Thoracic aorta (tissue), 2 donors: ENCODE measurements around the gene ARHGEF28. TPM values are rescaled to one million over a fixed set of nuclear protein-coding genes. Genes with fewer than 3 reads are reported as not detected.

Experiments used
- ATAC-seq: fragments of 150-250 bp; one replicate; pipeline ENCODE4 v1.8.0; 2017; ENCODE audit warnings: low read depth; ENCODE audit not compliant: insufficient number of reproducible peaks, low FRiP score
- DNase-seq: peaks from one replicate; pipeline ENCODE4 v3.0.0-alpha.2; 2020; ENCODE audit warnings: low spot score
- H3K27ac ChIP-seq, 2 donors: fragments of 200-600 bp; sonication (generic); 1 replicate in 1 of 2; 2 replicates in 1 of 2; pipeline ENCODE4 v1.5.1; 2016; ENCODE audit warnings: mild to moderate bottlenecking in 2 of 2, moderate library complexity in 2 of 2
- H3K27me3 ChIP-seq: fragments of 200-600 bp; sonication (generic); replicated peaks from 2 replicates; pipeline ENCODE4 v1.6.0; 2016; ENCODE audit warnings: mild to moderate bottlenecking; ENCODE audit not compliant: insufficient read depth
- H3K36me3 ChIP-seq: fragments of 200-600 bp; sonication (generic); one replicate; pipeline ENCODE4 v1.5.1; 2016
- H3K4me1 ChIP-seq, 2 donors: fragments of 200-600 bp; sonication (generic); 1 replicate in 1 of 2; 2 replicates in 1 of 2; pipeline versions ENCODE4 v1.5.1 to v1.6.0; 2016; ENCODE audit warnings: low read depth in 2 of 2, mild to moderate bottlenecking in 1 of 2; ENCODE audit not compliant: control insufficient read depth in 1 of 2
- H3K4me3 ChIP-seq: fragments of 200-600 bp; sonication (generic); 2 replicates; pipeline ENCODE4 v1.5.1; 2016; ENCODE audit warnings: mild to moderate bottlenecking
- H3K9me3 ChIP-seq: fragments of 200-600 bp; sonication (generic); 2 replicates; pipeline ENCODE4 v1.5.1; 2016
- CTCF ChIP-seq: fragments of 200-600 bp; sonication (generic); IDR thresholded peaks from one replicate; pipeline ENCODE4 v1.5.1; 2019; ENCODE audit warnings: antibody characterized with exemption
- total RNA-seq, 2 donors: library from RNA; depleted of rRNA; stranded (reverse); fragments of >200 nt; gene quantifications; one replicate each; pipeline versions ENCODE4 v1.1.0 to v1.2.3, GENCODE V29; 2016

The ARHGEF28 gene
- total RNA-seq, 2 donors from 2014 or later, result 35.5 to 40.8 TPM

DNA sequence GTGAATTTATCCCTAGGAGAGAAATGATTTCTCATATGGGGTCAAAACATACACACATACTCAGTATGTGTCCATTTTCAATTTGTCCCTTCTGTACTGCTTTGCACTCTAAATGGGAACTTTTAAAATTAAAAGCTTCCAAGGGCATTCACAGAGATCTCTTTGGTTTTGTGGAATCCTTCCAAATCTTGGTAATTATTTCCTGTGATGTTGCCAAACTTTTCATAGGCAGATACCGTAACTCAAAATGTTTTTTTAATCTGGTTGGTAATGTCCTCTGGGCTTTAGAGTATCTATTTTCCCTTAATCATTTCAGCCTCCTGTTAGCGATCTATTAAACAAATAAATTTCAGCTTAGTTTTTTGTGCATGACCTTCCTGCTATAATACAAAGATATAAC is 282.4 kb downstream of the ARHGEF28 start:
- Histone ChIP-seq H3K4me3 (no peak overlapping the region), H3K27me3 (no peaks in the 10 kb centered on the region), H3K27ac (no peak overlapping the region), H3K9me3 (no peaks in the 10 kb centered on the region), H3K36me3 (peaks cover 8% of the 10 kb centered on the region), H3K4me1 (peaks cover 0 to 8% of the 10 kb centered on the region in 2 donors)
- DNase-seq, result no peak
- no peak for ATAC-seq
- TF ChIP-seq CTCF, result no peak

DNA sequence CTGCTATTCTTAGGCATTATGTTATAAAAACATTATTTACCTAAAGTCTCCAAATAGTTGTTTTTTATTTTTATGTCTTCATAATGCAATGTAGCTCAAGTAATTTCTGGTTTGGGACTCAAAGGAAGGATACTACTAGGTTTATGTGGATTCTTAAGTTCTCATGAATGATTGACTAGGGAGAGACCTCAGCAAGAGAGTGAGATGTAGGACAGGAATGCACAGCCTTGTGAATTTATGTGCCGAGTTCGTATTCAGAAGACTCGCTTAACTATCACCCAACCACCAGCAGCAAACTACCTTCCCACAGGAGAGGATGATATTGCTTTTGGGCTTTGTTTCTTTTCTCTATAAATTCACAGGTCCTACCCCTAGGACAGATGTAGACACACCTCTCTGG is 282.9 kb downstream of the ARHGEF28 start:
- no peaks in the 10 kb centered on the region for H3K9me3 ChIP-seq
- TF ChIP-seq CTCF, result no peak
- no peak for DNase-seq
- H3K4me3 ChIP-seq, result no peak overlapping the region
- H3K4me1 ChIP-seq, result peaks cover 0 to 8% of the 10 kb centered on the region in 2 donors
- no peak overlapping the region for H3K27ac ChIP-seq
- ATAC-seq, result no peak
- H3K36me3 ChIP-seq, result peaks cover 8% of the 10 kb centered on the region
- H3K27me3 ChIP-seq, result no peaks in the 10 kb centered on the region

DNA sequence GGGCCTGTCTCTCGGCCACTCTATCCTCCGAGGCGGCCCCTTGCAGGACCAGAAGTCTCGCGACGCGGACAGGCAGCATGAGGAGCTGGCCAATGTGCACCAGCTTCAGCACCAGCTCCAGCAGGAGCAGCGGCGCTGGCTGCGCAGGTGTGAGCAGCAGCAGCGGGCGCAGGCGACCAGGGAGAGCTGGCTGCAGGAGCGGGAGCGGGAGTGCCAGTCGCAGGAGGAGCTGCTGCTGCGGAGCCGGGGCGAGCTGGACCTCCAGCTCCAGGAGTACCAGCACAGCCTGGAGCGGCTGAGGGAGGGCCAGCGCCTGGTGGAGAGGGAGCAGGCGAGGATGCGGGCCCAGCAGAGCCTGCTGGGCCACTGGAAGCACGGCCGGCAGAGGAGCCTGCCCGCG is 283.5 kb downstream of the ARHGEF28 start:
- no peak for ATAC-seq
- H3K27ac ChIP-seq, result no peak overlapping the region

GRCh38 chr5:73911761-73912393 is 285.9 kb downstream of the ARHGEF28 start:
- H3K27me3 ChIP-seq, result no peaks in the 10 kb centered on the region
- H3K4me1 ChIP-seq, result peaks cover 0 to 9% of the 10 kb centered on the region in 2 donors
- H3K36me3 ChIP-seq, result peaks cover 8% of the 10 kb centered on the region
- no peak overlapping the region for H3K4me3 ChIP-seq
- no peak for ATAC-seq
- TF ChIP-seq CTCF, result no peak
- DNase-seq, result no peak
- H3K27ac ChIP-seq, result no peak overlapping the region
- no peaks in the 10 kb centered on the region for H3K9me3 ChIP-seq

More for the DNA sequence above, 283.5 kb downstream of the ARHGEF28 start:
- no peak for DNase-seq
- peaks cover 0 to 8% of the 10 kb centered on the region in 2 donors for H3K4me1 ChIP-seq
- no peak for TF ChIP-seq CTCF
- H3K27me3 ChIP-seq, result no peaks in the 10 kb centered on the region
- no peaks in the 10 kb centered on the region for H3K9me3 ChIP-seq
- peaks cover 8% of the 10 kb centered on the region for H3K36me3 ChIP-seq
- H3K4me3 ChIP-seq, result no peak overlapping the region

- no peaks in the 10 kb centered on the region for H3K9me3 ChIP-seq
- peaks cover 8% of the 10 kb centered on the region for H3K36me3 ChIP-seq
- TF ChIP-seq CTCF, result no peak
- H3K4me3 ChIP-seq, result no peak overlapping the region
- no peaks in the 10 kb centered on the region for H3K27me3 ChIP-seq
- DNase-seq (no peak), ATAC-seq (no peak)
- no peak overlapping the region for H3K27ac ChIP-seq
- peaks cover 3 to 19% of the 10 kb centered on the region in 2 donors for H3K4me1 ChIP-seq
These were observed 286.9 kb downstream of the ARHGEF28 start for GRCh38 chr5:73912821-73913271.
